Body of pancreas (tissue), 4 donors: ENCODE measurements around the gene NDUFB2.

Source experiments
- CTCF ChIP-seq, 7 experiments: fragments of 450-650 bp in 4 of 7; fragments of 200-600 bp in 3 of 7; sonication (generic) in 3 of 7; IDR thresholded peaks; one replicate each; pipeline ENCODE4 v1.5.1; 2016 to 2019; ENCODE audit warnings: antibody characterized with exemption in 7 of 7
- POLR2A ChIP-seq, 3 donors: fragments of 450-650 bp; IDR thresholded peaks; one replicate each; pipeline ENCODE4 v1.6.1; 2016; ENCODE audit warnings: antibody characterized with exemption in 3 of 3, mild to moderate bottlenecking in 2 of 3

DNA sequence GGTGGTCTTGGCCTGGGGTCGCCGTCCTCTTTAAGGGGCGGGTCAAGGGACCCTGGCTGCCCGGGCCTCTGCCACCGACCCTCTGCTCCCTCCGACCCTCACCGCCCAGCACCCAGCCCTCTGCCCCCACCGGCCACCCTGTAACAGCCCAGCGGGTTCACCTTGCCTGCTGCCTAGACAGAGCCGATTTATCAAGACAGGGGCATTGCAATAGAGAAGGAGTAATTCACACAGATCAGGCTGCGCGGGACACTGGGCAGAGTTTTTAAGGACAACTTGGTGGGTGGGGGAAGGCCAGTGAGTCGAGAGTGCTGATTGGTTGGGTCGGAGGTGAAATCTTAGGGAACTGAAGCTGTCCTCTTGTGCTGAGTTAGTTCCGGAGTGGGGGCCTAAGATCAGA, 24.5 kb upstream of the NDUFB2 start:
- no peak for TF ChIP-seq CTCF (IDR thresholded peaks at IDR 0.05)
- no peak for TF ChIP-seq POLR2A (IDR thresholded peaks at IDR 0.05)
